GM23248 (cell line): Measurements from ENCODE around the gene TNFRSF21.

ENCODE experiments used
- EZH2 ChIP-seq: fragments of 200-600 bp; sonication (generic); IDR thresholded peaks from 2 replicates; pipeline ENCODE4 v1.6.1; 2018; ENCODE audit warnings: antibody characterized with exemption, mild to moderate bottlenecking; ENCODE audit not compliant: insufficient read depth, poor library complexity, severe bottlenecking
- EZH2phosphoT487 ChIP-seq: fragments of 200-600 bp; sonication (generic); IDR thresholded peaks from 2 replicates; pipeline ENCODE4 v1.6.1; 2018; ENCODE audit warnings: antibody characterized with exemption, moderate library complexity, mild to moderate bottlenecking, low read depth; ENCODE audit not compliant: insufficient read depth

GRCh38 chr6:47275640-47276039 lies 34.1 kb downstream of the TNFRSF21 start:
- TF ChIP-seq EZH2phosphoT487 (no peak), EZH2 (no peak)
